SK-N-MC (cell line): Measurements from ENCODE around the gene HYAL1.

ENCODE experiments used
- EZH2 ChIP-seq: fragments of 200-600 bp; sonication (generic); IDR thresholded peaks from one replicate; pipeline ENCODE4 v1.6.1; 2017; ENCODE audit warnings: antibody characterized with exemption
- POLR2AphosphoS5 ChIP-seq: IDR thresholded peaks from 2 replicates; pipeline ENCODE4 v1.6.1; 2012; ENCODE audit warnings: mild to moderate bottlenecking, low read depth, low read length, borderline replicate concordance

DNA sequence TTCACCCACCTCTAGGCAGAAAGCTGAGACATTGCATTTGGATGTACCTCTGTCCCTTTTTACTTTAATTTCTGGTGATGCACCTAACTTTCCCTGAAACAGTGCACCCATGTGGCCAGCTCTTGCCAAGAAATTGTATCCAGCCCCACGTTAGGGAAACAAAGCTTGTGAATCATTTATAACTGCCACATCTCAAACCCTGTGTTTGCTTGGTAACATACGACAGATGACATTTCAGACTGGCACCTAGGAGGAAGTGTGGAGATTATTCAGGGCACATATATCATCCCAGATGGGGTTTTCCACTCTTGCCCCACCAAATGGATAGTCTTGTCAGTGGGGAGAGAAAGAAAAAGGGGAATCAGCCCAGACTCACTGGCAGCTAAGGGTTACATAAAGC is 49.4 kb upstream of the HYAL1 start:
- TF ChIP-seq EZH2: no peak
- TF ChIP-seq POLR2AphosphoS5: no peak
